Mesothelial cell of epicardium (in vitro differentiated cells): ENCODE data around the gene ZP2. TPM values are rescaled to one million over a fixed set of nuclear protein-coding genes. Genes with fewer than 3 reads are reported as not detected.
"Not testable (repeated sequence)": the region's sequence is repeated elsewhere in the genome, so short reads cannot be mapped to it uniquely, and the experiment has no call there.

ENCODE experiments used
- DNase-seq, 2 experiments: peaks; one replicate each; pipeline ENCODE4 v3.0.0; 2021; ENCODE audit warnings: low spot score in 2 of 2; ENCODE audit not compliant: unreplicated experiment in 2 of 2
- H3K27ac Mint-ChIP-seq: 2 replicates; pipeline ENCODE4 v1.8.0; 2021; ENCODE audit warnings: mixed read lengths
- H3K27me3 Mint-ChIP-seq: 2 replicates; pipeline ENCODE4 v1.8.0; 2021; ENCODE audit warnings: low read depth, mixed read lengths
- H3K36me3 Mint-ChIP-seq: 2 replicates; pipeline ENCODE4 v1.8.0; 2021; ENCODE audit warnings: mixed read lengths
- H3K4me1 Mint-ChIP-seq: 2 replicates; pipeline ENCODE4 v1.8.0; 2021; ENCODE audit warnings: mixed read lengths
- H3K4me3 Mint-ChIP-seq: 2 replicates; pipeline ENCODE4 v1.8.0; 2021; ENCODE audit warnings: mild to moderate bottlenecking, moderate library complexity, mixed read lengths
- H3K9me3 Mint-ChIP-seq: 2 replicates; pipeline ENCODE4 v1.8.0; 2021; ENCODE audit warnings: mixed read lengths
- CTCF ChIP-seq: fragments of 200-600 bp; sonication (generic); IDR thresholded peaks from one replicate; pipeline ENCODE4 v1.5.0; 2021; ENCODE audit warnings: antibody characterized with exemption; ENCODE audit not compliant: unreplicated experiment
- total RNA-seq: library from RNA; stranded (reverse); gene quantifications from 3 replicates; pipeline ENCODE4 v1.2.1, GENCODE V29; 2021

Gene ZP2
- not detected in 3 replicates for total RNA-seq

- Mint-ChIP-seq H3K27me3 (peaks cover 3% of the 10 kb centered on the region), H3K4me1 (no peaks in the 10 kb centered on the region), H3K36me3 (no peaks in the 10 kb centered on the region), H3K9me3 (peaks cover 6% of the 10 kb centered on the region), H3K27ac (no peak within 1 kb of the TSS), H3K4me3 (no peak within 1 kb of the TSS)
- no peak for TF ChIP-seq CTCF
- DNase-seq, result no peak
These were observed at the start of gene ZP2 for GRCh38 chr16:21211486-21211885. Gene ZP2, minus strand, starts transcription at chr16:21211574. Its CDS starts 27 bp downstream, at chr16:21211547.

DNA sequence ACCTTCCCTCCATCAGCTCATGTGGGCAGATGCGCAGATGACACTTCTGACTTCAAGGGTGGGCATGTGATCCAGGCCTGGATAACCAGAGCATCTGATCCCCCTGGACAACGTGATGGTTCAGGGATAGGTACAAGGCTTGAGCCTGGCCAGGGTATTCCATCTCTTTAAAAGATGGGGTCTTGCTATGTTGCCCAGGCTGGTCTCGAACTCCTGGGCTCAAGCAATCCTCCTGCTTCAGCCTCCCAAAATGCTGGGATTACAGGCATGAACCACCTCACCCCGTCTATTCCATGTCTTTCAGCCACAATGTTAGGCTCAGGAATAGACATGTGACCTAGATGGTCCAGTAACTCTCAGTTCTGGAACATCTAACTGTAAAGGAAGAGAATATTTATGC, 45.9 kb upstream of the ZP2 start:
- no peaks in the 10 kb centered on the region for H3K36me3 Mint-ChIP-seq
- peaks cover 12% of the 10 kb centered on the region for H3K27me3 Mint-ChIP-seq
- H3K9me3 Mint-ChIP-seq, result no peaks in the 10 kb centered on the region
- no peak for DNase-seq
- no peaks in the 10 kb centered on the region for H3K4me1 Mint-ChIP-seq
- no peak for TF ChIP-seq CTCF
- H3K4me3 Mint-ChIP-seq, result no peak overlapping the region
- no peak overlapping the region for H3K27ac Mint-ChIP-seq

GRCh38 chr16:21256636-21257035, 45.3 kb upstream of the ZP2 start:
- DNase-seq, result no peak
- H3K27ac Mint-ChIP-seq, result no peak overlapping the region
- no peaks in the 10 kb centered on the region for H3K36me3 Mint-ChIP-seq
- peaks cover 12% of the 10 kb centered on the region for H3K27me3 Mint-ChIP-seq
- no peak overlapping the region for H3K4me3 Mint-ChIP-seq
- H3K9me3 Mint-ChIP-seq, result no peaks in the 10 kb centered on the region
- TF ChIP-seq CTCF, result no peak
- no peaks in the 10 kb centered on the region for H3K4me1 Mint-ChIP-seq

DNA sequence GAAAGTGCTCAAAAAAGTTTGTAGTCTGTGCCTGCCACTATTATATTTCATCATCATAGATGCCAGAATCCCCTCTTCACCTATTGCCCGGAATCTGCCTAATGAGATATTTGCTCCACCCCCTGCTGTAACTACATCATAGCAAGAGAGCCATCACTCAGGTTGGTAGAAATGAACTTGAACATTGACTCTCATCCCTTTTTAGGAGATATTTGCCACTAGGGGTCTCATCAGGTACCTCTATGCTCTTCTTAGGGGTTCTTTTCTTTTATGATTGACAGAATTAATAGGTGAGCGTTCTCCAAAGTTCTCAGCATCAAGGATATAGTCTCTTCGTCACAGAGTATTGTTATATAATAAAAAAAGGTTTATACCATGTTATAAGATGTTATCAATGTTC, 42.1 kb upstream of the ZP2 start:
- H3K4me1 Mint-ChIP-seq, result no peaks in the 10 kb centered on the region
- no peaks in the 10 kb centered on the region for H3K36me3 Mint-ChIP-seq
- no peak for DNase-seq
- no peak for TF ChIP-seq CTCF
- no peak overlapping the region for H3K4me3 Mint-ChIP-seq
- peaks cover 22% of the 10 kb centered on the region for H3K27me3 Mint-ChIP-seq
- H3K9me3 Mint-ChIP-seq, result no peaks in the 10 kb centered on the region
- H3K27ac Mint-ChIP-seq, result no peak overlapping the region

DNA sequence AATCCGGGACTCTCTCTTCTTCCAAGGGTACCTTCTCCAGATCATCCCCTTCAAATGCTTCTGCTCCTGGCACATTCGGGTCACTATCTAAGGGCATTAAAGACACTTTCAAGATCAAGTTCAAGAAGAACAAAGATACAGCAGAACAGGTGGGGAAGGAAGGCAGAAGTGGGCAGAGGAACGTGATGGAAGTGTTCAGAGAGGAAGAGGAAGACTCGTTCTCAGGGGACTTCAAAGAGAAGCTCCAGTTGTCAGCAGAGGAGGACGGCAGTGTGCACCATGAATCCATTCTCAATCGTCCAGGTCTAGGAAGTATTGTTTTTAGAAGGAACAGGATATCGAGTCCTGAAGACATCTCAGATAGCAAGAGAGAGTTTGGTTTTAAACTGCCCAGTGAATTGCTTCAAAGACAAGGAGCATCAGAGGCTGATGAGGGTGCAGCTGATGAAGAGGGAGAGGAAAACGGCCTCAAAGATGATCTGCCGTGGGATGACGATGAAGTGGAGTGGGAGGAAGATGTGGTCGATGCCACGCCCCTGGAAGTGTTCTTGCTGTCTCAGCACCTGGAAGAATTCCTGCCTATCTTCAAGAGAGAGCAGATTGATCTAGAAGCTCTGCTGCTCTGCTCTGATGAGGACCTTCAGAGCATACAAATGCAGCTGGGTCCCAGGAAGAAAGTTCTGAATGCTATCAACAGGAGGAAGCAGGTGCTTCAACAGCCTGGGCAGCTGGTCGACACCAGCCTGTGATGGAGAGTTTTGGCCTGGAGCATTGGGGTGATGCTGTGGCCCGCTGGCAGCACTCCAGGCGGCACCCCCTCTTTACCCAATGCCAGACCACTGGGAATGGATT, 38.9 kb upstream of the ZP2 start:
- Mint-ChIP-seq H3K27me3 (peaks cover 17% of the 10 kb centered on the region), H3K4me3 (no peak overlapping the region), H3K27ac (no peak overlapping the region), H3K36me3 (no peaks in the 10 kb centered on the region), H3K9me3 (no peaks in the 10 kb centered on the region), H3K4me1 (no peaks in the 10 kb centered on the region)
- no peak for DNase-seq
- no peak for TF ChIP-seq CTCF

GRCh38 chr16:21248179-21248578, 36.8 kb upstream of the ZP2 start:
- H3K9me3 Mint-ChIP-seq, H3K4me3 Mint-ChIP-seq, H3K27ac Mint-ChIP-seq, DNase-seq, H3K4me1 Mint-ChIP-seq, H3K36me3 Mint-ChIP-seq: not testable (repeated sequence)
- H3K27me3 Mint-ChIP-seq, result peaks cover 11% of the 10 kb centered on the region
